Neural crest cell (in vitro differentiated cells): ENCODE measurements around the gene PCSK7. TPM values are rescaled to one million over a fixed set of nuclear protein-coding genes. Genes with fewer than 3 reads are reported as not detected.
"Not testable (repeated sequence)": the region's sequence is repeated elsewhere in the genome, so short reads cannot be mapped to it uniquely, and the experiment has no call there.

Experiments
- DNase-seq: peaks from one replicate; pipeline ENCODE4 v3.0.0; 2021; ENCODE audit warnings: low read depth, mixed read lengths, low spot score
- H3K27ac Mint-ChIP-seq: one replicate; pipeline ENCODE4 v1.8.0; 2021; ENCODE audit warnings: mild to moderate bottlenecking, mixed read lengths; ENCODE audit not compliant: unreplicated experiment
- H3K27me3 Mint-ChIP-seq: 2 replicates; pipeline ENCODE4 v1.8.0; 2021; ENCODE audit warnings: low read depth, mild to moderate bottlenecking, mixed read lengths
- H3K36me3 Mint-ChIP-seq: 2 replicates; pipeline ENCODE4 v1.8.0; 2021; ENCODE audit warnings: low read depth, mild to moderate bottlenecking, mixed read lengths
- H3K4me1 Mint-ChIP-seq: 2 replicates; pipeline ENCODE4 v1.8.0; 2021; ENCODE audit warnings: mixed read lengths
- H3K4me3 Mint-ChIP-seq: one replicate; pipeline ENCODE4 v1.8.0; 2021; ENCODE audit warnings: mild to moderate bottlenecking, mixed read lengths
- H3K9me3 Mint-ChIP-seq: 2 replicates; pipeline ENCODE4 v1.8.0; 2021; ENCODE audit warnings: mixed read lengths
- CTCF ChIP-seq: fragments of 200-600 bp; sonication (generic); conservative IDR thresholded peaks from 2 replicates; pipeline ENCODE4 v1.5.0; 2021; ENCODE audit warnings: antibody characterized with exemption, mild to moderate bottlenecking
- total RNA-seq: library from RNA; stranded (reverse); gene quantifications from 2 replicates; pipeline ENCODE4 v1.2.1, GENCODE V29; 2021

Gene PCSK7
- total RNA-seq, 1 donor from 2014 or later = 49.7 TPM

DNA sequence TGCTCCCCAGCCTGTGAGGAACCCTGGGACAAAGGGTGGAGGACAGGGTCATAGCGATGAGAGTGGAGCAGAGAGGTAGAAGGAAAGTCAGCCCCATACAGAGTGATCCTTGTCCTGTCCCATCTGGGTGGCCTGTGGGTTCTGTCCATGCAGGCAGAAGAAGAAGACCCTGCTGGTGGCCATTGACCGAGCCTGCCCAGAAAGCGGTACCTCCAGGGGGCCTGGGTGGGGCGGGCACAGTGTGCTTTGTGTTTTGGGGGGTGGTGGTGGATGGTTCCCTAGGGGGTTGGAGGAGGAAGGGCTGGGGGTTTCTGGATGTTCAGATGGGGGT is 45.5 kb downstream of the PCSK7 start:
- no peak for TF ChIP-seq CTCF
- H3K4me3 Mint-ChIP-seq = no peak overlapping the region
- H3K9me3 Mint-ChIP-seq = no peaks in the 10 kb centered on the region
- H3K27me3 Mint-ChIP-seq = no peaks in the 10 kb centered on the region
- H3K36me3 Mint-ChIP-seq = no peaks in the 10 kb centered on the region
- H3K27ac Mint-ChIP-seq = no peak overlapping the region
- DNase-seq = no peak
- H3K4me1 Mint-ChIP-seq = peaks cover 7% of the 10 kb centered on the region

GRCh38 chr11:117185736-117186430 is 46.0 kb downstream of the PCSK7 start:
- DNase-seq = no peak
- H3K27me3 Mint-ChIP-seq = no peaks in the 10 kb centered on the region

DNA sequence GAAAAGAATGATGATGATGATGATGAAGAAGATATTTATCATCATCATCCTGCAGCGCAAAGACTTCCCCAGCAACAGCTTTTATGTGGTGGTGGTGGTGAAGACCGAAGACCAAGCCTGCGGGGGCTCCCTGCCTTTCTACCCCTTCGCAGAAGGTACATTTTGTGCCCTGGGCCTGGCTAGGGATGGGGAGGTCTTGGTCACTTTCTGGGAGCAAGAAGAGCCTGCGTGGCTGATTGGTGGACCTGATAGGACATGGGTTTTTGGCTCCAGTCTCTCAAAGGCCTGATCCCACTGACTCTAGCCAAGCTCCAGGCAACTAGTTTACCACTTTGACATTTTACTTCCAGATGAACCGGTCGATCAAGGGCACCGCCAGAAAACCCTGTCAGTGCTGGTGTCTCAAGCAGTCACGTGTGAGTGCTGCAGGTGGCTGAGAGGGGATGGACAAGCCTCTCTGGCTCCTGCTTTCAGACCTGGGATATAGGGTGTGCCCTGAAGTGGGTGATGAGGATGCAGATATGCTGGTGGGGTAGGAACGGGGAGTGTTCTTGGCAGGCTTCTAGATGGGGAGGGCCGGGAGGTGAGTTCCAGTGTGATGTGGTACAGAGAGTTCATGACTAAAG is 48.0 kb downstream of the PCSK7 start:
- Mint-ChIP-seq H3K4me3 (peak overlapping the region; percentile 69), H3K27ac (no peak overlapping the region), H3K9me3 (no peaks in the 10 kb centered on the region), H3K4me1 (peaks cover 27% of the 10 kb centered on the region), H3K27me3 (no peaks in the 10 kb centered on the region), H3K36me3 (no peaks in the 10 kb centered on the region)
- no peak for TF ChIP-seq CTCF
- DNase-seq = no peak

More at GRCh38 chr11:117185736-117186430, 46.0 kb downstream of the PCSK7 start:
- H3K4me3 Mint-ChIP-seq = no peak overlapping the region
- no peak for TF ChIP-seq CTCF
- no peaks in the 10 kb centered on the region for H3K36me3 Mint-ChIP-seq
- H3K4me1 Mint-ChIP-seq = peaks cover 11% of the 10 kb centered on the region
- H3K9me3 Mint-ChIP-seq = no peaks in the 10 kb centered on the region
- peak overlapping the region; percentile 58 for H3K27ac Mint-ChIP-seq

DNA sequence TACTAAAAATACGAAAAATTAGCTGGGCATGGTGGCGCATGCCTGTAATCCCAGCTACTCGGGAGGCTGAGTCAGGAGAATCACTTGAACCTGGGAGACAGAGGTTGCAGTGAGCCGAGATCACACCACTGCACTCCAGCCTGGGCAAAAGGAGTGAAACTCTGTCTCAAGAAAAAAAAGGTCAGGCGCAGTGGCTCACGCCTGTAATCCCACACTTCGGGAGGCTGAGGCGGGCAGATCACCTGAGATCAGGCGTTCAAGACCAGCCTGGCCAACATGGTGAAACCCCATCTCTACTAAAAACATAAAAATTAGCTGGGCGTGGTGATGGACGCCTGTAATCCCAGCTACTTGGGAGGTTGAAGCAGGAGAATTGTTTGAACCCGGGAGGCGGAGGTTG is 48.7 kb downstream of the PCSK7 start:
- H3K27me3 Mint-ChIP-seq, DNase-seq, H3K4me3 Mint-ChIP-seq, H3K9me3 Mint-ChIP-seq, H3K36me3 Mint-ChIP-seq, H3K27ac Mint-ChIP-seq: not testable (repeated sequence)
- H3K4me1 Mint-ChIP-seq = peaks cover 33% of the 10 kb centered on the region

DNA sequence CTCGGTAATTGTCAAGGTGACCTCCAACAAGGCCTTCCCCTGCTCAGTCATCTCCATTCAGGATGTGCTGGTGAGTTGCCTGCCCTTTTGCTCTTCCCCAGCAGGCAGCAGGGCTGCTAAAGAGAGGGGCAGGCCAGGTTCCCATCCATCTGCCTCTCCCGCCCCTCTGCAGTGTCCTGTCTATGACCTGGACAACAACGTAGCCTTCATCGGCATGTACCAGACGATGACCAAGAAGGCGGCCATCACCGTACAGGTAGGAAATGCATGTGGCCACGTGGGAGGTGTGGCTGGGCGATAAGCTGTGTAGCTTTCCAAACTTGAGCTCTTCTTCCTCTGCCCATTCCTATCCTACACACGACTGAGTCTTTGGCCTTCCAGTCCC is 49.3 kb downstream of the PCSK7 start:
- Mint-ChIP-seq H3K4me1 (peaks cover 39% of the 10 kb centered on the region), H3K4me3 (peak overlapping the region; percentile 65), H3K27ac (no peak overlapping the region), H3K36me3 (no peaks in the 10 kb centered on the region), H3K27me3 (no peaks in the 10 kb centered on the region), H3K9me3 (no peaks in the 10 kb centered on the region)
- TF ChIP-seq CTCF = no peak
- no peak for DNase-seq
